ENCODE measurements around the gene CD3E. TPM values are rescaled to one million over a fixed set of nuclear protein-coding genes. Genes with fewer than 3 reads are reported as not detected.

Gene CD3E
- total RNA-seq (2021): not detected in 2 replicates
- long read RNA-seq: 0 reads

GRCh38 chr11:118304568-118305248 lies at the start of gene CD3E:
Gene CD3E, plus strand, starts transcription at chr11:118304730. Its CDS starts 223 bp downstream, at chr11:118304953.
- H2AFZ ChIP-seq (ENCODE audit: low read length): no peak within 1 kb of the TSS

More at GRCh38 chr11:118304568-118305248, at the start of gene CD3E:
- no peaks in the 10 kb centered on the region for H3K27me3 ChIP-seq (ENCODE audit: insufficient read depth, low read length)
- no peak within 1 kb of the TSS for H3K56ac ChIP-seq (ENCODE audit: insufficient read length, low read depth, low read length)
- no peaks in the 10 kb centered on the region for H3K79me1 ChIP-seq (ENCODE audit: insufficient read depth, low read depth, low read length, poor library complexity, severe bottlenecking)
- no peak within 1 kb of the TSS for H2BK5ac ChIP-seq (ENCODE audit: insufficient read length, low read length)
- H3T11ph ChIP-seq (ENCODE audit: low read length): no peak within 1 kb of the TSS
- H3K36me3 Mint-ChIP-seq (ENCODE audit: insufficient read depth in 1 of 3, low read depth in 3 of 3): no peaks in the 10 kb centered on the region
- H4K5ac ChIP-seq (ENCODE audit: insufficient read length, low read depth, low read length): no peak within 1 kb of the TSS
- H3K27ac ChIP-seq (ENCODE audit: insufficient read length, low read depth, low read length): no peak within 1 kb of the TSS
- no peaks in the 10 kb centered on the region for H4K20me1 ChIP-seq (ENCODE audit: control insufficient read depth, insufficient read depth, insufficient read length)
- H2AK5ac ChIP-seq (ENCODE audit: insufficient read length, low read length): no peak within 1 kb of the TSS
- H3K27ac Mint-ChIP-seq: no peak within 1 kb of the TSS
- no peak within 1 kb of the TSS for H4K8ac ChIP-seq (replicated peaks; ENCODE audit: insufficient read length, low read depth, low read length)
- no peaks in the 10 kb centered on the region for H3K79me2 ChIP-seq (ENCODE audit: insufficient read depth, low read length)
- WGBS (ENCODE audit: extremely low coverage, insufficient read length, low lambda C conversion rate): no CpG with 5 or more reads among the region's 8 CpGs
- no peak within 1 kb of the TSS for H3K9ac ChIP-seq (ENCODE audit: extremely low read depth, insufficient read length, low read length)
- no peaks in the 10 kb centered on the region for H3K9me3 Mint-ChIP-seq
- H3K23ac ChIP-seq (ENCODE audit: insufficient read length, low read depth, low read length): no peak within 1 kb of the TSS
- no peak within 1 kb of the TSS for H2BK15ac ChIP-seq (ENCODE audit: low read depth, low read length)
- H3K4me1 ChIP-seq (ENCODE audit: insufficient read depth, low read length): no peaks in the 10 kb centered on the region
- H3K4ac ChIP-seq (ENCODE audit: low read depth, low read length): no peak within 1 kb of the TSS
- H3K23me2 ChIP-seq (ENCODE audit: insufficient read length, low read depth, low read length, poor library complexity, severe bottlenecking): no peaks in the 10 kb centered on the region
- H2BK12ac ChIP-seq (ENCODE audit: insufficient read length, low read depth, low read length): no peak within 1 kb of the TSS
- TF ChIP-seq CTCF (conservative IDR thresholded peaks at IDR 0.05): no peak
- no peak within 1 kb of the TSS for H3K4me3 Mint-ChIP-seq
- no peak within 1 kb of the TSS for H3K14ac ChIP-seq (ENCODE audit: insufficient read depth, low read length)
- H3K18ac ChIP-seq (ENCODE audit: insufficient read length, low read depth, low read length): no peak within 1 kb of the TSS
- no peak within 1 kb of the TSS for H2BK20ac ChIP-seq (ENCODE audit: low read depth, low read length, poor library complexity, severe bottlenecking)
- no peaks in the 10 kb centered on the region for H3K9me3 ChIP-seq (ENCODE audit: control insufficient read depth, low read depth, low read length)
- no peak within 1 kb of the TSS for H3K4me2 ChIP-seq (ENCODE audit: insufficient read depth, insufficient read length, low read length)
- H4K91ac ChIP-seq (ENCODE audit: insufficient read length, low read depth, low read length): no peak within 1 kb of the TSS
- no peak within 1 kb of the TSS for H2BK120ac ChIP-seq (ENCODE audit: low read depth, low read length, poor library complexity, severe bottlenecking)
- peaks cover 3 to 4% of the 10 kb centered on the region in 2 experiments for H3K4me1 Mint-ChIP-seq
- DNase-seq: no peak
- H3K27me3 Mint-ChIP-seq (ENCODE audit: low read depth): peaks cover 40% of the 10 kb centered on the region

Measured in H9 (cell line).